Activated CD8-positive, alpha-beta memory T cell treated with anti-CD3 and anti-CD28 coated beads, Interleukin-2, amount 50 U/mL, for 24 hours (primary cell): ENCODE results near the gene RECQL5.

Source experiments
- DNase-seq: peaks from one replicate; pipeline ENCODE4 v3.0.0-alpha.2; 2020; ENCODE audit errors: extremely low read depth

RECQL5 gene

GRCh38 chr17:75666959-75667790 lies at the start of gene RECQL5, which contains the start of gene SAP30BP:
Gene RECQL5, minus strand, starts transcription at chr17:75667154. Its CDS starts 597 bp downstream, at chr17:75666557.
Gene SAP30BP, plus strand, starts transcription at chr17:75667338. Its CDS starts 35 bp downstream, at chr17:75667373.
- peak; percentile 93 for DNase-seq

- no peak for DNase-seq
These were observed 45.5 kb upstream of the RECQL5 start for GRCh38 chr17:75712446-75712845.

GRCh38 chr17:75707079-75707571 lies 40.2 kb upstream of the RECQL5 start:
- no peak for DNase-seq

- no peak for DNase-seq
These were observed 39.2 kb upstream of the RECQL5 start for GRCh38 chr17:75706042-75706728.

GRCh38 chr17:75704963-75705875 lies 38.3 kb upstream of the RECQL5 start:
- no peak for DNase-seq

GRCh38 chr17:75703591-75703990 lies 36.6 kb upstream of the RECQL5 start:
- DNase-seq = no peak

GRCh38 chr17:75703191-75703590 lies 36.2 kb upstream of the RECQL5 start:
- no peak for DNase-seq

GRCh38 chr17:75701288-75701687 lies 34.3 kb upstream of the RECQL5 start:
- no peak for DNase-seq

GRCh38 chr17:75698659-75699058 lies 31.7 kb upstream of the RECQL5 start:
- DNase-seq = no peak

GRCh38 chr17:75697651-75698291 lies 30.8 kb upstream of the RECQL5 start:
- no peak for DNase-seq

GRCh38 chr17:75695830-75696271 lies 28.9 kb upstream of the RECQL5 start:
- DNase-seq = no peak

GRCh38 chr17:75695141-75695829 lies 28.3 kb upstream of the RECQL5 start:
- no peak for DNase-seq

- no peak for DNase-seq
These were observed 27.6 kb upstream of the RECQL5 start for GRCh38 chr17:75694536-75694935.

- DNase-seq = no peak
These were observed 26.8 kb upstream of the RECQL5 start for GRCh38 chr17:75693500-75694481.

- DNase-seq = no peak
These were observed 26.0 kb upstream of the RECQL5 start for GRCh38 chr17:75692976-75693375.

GRCh38 chr17:75691801-75692626 lies 25.1 kb upstream of the RECQL5 start:
- DNase-seq = no peak

GRCh38 chr17:75691371-75691791 lies 24.4 kb upstream of the RECQL5 start:
- DNase-seq = no peak

GRCh38 chr17:75689441-75689873 lies 22.5 kb upstream of the RECQL5 start:
- DNase-seq = no peak
